Small intestine (tissue), 7 donors: ENCODE data around the gene TTLL6. TPM values are rescaled to one million over a fixed set of nuclear protein-coding genes. Genes with fewer than 3 reads are reported as not detected.

Experiments used
- DNase-seq, 2 donors: peaks; one replicate each; pipeline versions ENCODE4 v3.0.0 to v3.0.0-alpha.2; 2013
- FAIRE-seq: peaks from 2 replicates; lab custom pipeline; 2012; peaks lifted over from hg19 to GRCh38; lab: Jason Lieb, UNC
- H3K27ac ChIP-seq, 3 donors: one replicate each; pipeline ENCODE4 v1.5.1; 2013; ENCODE audit warnings: low read length in 2 of 3, mild to moderate bottlenecking in 2 of 3, control low read depth in 1 of 3, inconsistent platforms in 1 of 3, low read depth in 1 of 3, moderate library complexity in 1 of 3
- H3K27me3 ChIP-seq, 3 donors: one replicate each; pipeline ENCODE4 v1.6.1; 2013; ENCODE audit warnings: low read length in 3 of 3, inconsistent platforms in 1 of 3; ENCODE audit not compliant: control insufficient read depth in 3 of 3, insufficient read depth in 3 of 3
- H3K36me3 ChIP-seq, 3 donors: one replicate each; pipeline ENCODE4 v1.6.1; 2013; ENCODE audit warnings: low read length in 3 of 3, inconsistent platforms in 1 of 3, low read depth in 1 of 3, mild to moderate bottlenecking in 1 of 3, moderate library complexity in 1 of 3; ENCODE audit not compliant: control insufficient read depth in 3 of 3, insufficient read depth in 2 of 3
- H3K4me1 ChIP-seq, 3 donors: one replicate each; pipeline ENCODE4 v1.6.1; 2013; ENCODE audit warnings: low read length in 2 of 3, inconsistent platforms in 1 of 3, low read depth in 1 of 3, mild to moderate bottlenecking in 1 of 3, moderate library complexity in 1 of 3; ENCODE audit not compliant: control insufficient read depth in 3 of 3, insufficient read depth in 2 of 3
- H3K4me3 ChIP-seq, 3 donors: one replicate each; pipeline ENCODE4 v1.5.1; 2013; ENCODE audit warnings: low read length in 3 of 3, control low read depth in 1 of 3, inconsistent platforms in 1 of 3, low read depth in 1 of 3, mild to moderate bottlenecking in 1 of 3, moderate library complexity in 1 of 3
- H3K9me3 ChIP-seq, 2 donors: one replicate each; pipeline ENCODE4 v1.6.1; 2013; ENCODE audit warnings: low read depth in 1 of 2, low read length in 1 of 2; ENCODE audit not compliant: control insufficient read depth in 2 of 2, insufficient read depth in 1 of 2
- WGBS, 3 donors: extraction: QIAGEN DNeasy Blood & Tissue Kit; methylation state at CpG; one replicate each; pipeline ENCODE4 v1.1.7; 2013; 5-methylcytosine and 5-hydroxymethylcytosine counted together
- polyA plus RNA-seq, 4 donors: library from polyadenylated mRNA; stranded (reverse) in 3 of 4; unstranded in 1 of 4; fragments of 200-250 nt in 3 of 4; fragments of 120-200 nt in 1 of 4; gene quantifications; one replicate each; pipeline versions ENCODE4 v1.2.1 to v1.2.3, GENCODE V29; 2013
- donor health status: healthy with polysubstance abuse.
- donor health status: control.
- donor health status: control.
- donor health status: Bipolar disorder and iron deficiency.
- donor health status: healthy.

TTLL6 gene
- polyA plus RNA-seq, 4 donors = 1.6 to 4.2 (median 2.9) TPM

GRCh38 chr17:48723423-48724250 is 93.4 kb downstream of the TTLL6 start:
- FAIRE-seq (no peak), DNase-seq (peak in 1 of 2 donors; percentile 38)
- H3K4me3 ChIP-seq = peak overlapping the region; percentile 1 to 31 (median 3)
- no peaks in the 10 kb centered on the region for H3K36me3 ChIP-seq
- peaks cover 0 to 3% of the 10 kb centered on the region in 2 donors for H3K9me3 ChIP-seq
- peaks cover 2 to 18% (median 5%) of the 10 kb centered on the region in 3 donors for H3K4me1 ChIP-seq
- H3K27ac ChIP-seq = no peak overlapping the region
- 7 to 8% (median 8%) methylated on average over 42 of the region's 42 CpGs for WGBS, 3 donors
- peaks cover 0 to 100% (median 81%) of the 10 kb centered on the region in 3 donors for H3K27me3 ChIP-seq

DNA sequence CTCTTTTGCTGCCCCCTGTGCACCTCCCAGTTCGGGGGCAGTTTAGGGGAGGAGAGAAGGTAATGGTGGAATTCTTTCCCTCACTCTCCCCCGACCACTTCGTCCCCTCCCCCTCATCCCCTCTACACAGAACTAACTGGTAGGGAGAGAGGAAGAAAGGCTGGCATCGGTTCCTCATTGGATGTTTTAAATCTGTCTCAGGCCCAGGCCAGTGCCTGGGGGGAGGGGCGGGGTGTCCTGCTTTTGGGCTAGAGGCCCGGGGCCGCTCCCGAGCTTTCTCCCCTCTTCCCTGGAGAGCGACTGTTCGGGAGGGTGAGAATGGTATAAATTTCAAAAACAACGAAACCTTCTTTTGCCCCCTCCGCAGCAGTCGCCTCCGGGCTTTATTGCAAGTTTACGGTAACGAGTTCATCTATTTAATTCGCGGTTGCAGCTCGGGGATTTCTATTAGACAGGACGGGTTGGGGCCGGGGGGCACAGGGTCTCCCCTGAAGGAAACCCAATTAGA is 94.1 kb downstream of the TTLL6 start, which contains the start of gene PRAC2:
Gene PRAC2 (plus strand): TSS at position 271 of the 508 bp plus-strand sequence. CDS start 1,226 bp downstream, outside the sequence.
- peak within 1 kb of the TSS; percentile 3 to 48 (median 11) for H3K4me3 ChIP-seq
- FAIRE-seq (no peak), DNase-seq (peak in 1 of 2 donors; percentile 41)
- peaks cover 0 to 100% (median 81%) of the 10 kb centered on the region in 3 donors for H3K27me3 ChIP-seq
- WGBS, 3 donors = 1 to 6% (median 4%) methylated on average over 21 of the region's 21 CpGs
- peaks cover 0 to 3% of the 10 kb centered on the region in 2 donors for H3K9me3 ChIP-seq
- H3K4me1 ChIP-seq = peaks cover 2 to 18% (median 5%) of the 10 kb centered on the region in 3 donors
- no peaks in the 10 kb centered on the region for H3K36me3 ChIP-seq
- H3K27ac ChIP-seq = no peak within 1 kb of the TSS

GRCh38 chr17:48722201-48722907 is 94.7 kb downstream of the TTLL6 start, which contains the start of gene PRAC1:
Gene PRAC1, minus strand, starts transcription at chr17:48722518. Its CDS starts 126 bp downstream, at chr17:48722392.
- peaks cover 0 to 3% of the 10 kb centered on the region in 2 donors for H3K9me3 ChIP-seq
- WGBS, 3 donors = 9 to 12% (median 12%) methylated on average over 20 to 21 of the region's 21 CpGs
- peak within 1 kb of the TSS in 2 of 3 donors; percentile 11 to 48 for H3K4me3 ChIP-seq
- peaks cover 0 to 99% (median 77%) of the 10 kb centered on the region in 3 donors for H3K27me3 ChIP-seq
- H3K4me1 ChIP-seq = peaks cover 2 to 18% (median 5%) of the 10 kb centered on the region in 3 donors
- DNase-seq (peak in 1 of 2 donors; percentile 41), FAIRE-seq (no peak)
- H3K27ac ChIP-seq = no peak within 1 kb of the TSS
- no peaks in the 10 kb centered on the region for H3K36me3 ChIP-seq

DNA sequence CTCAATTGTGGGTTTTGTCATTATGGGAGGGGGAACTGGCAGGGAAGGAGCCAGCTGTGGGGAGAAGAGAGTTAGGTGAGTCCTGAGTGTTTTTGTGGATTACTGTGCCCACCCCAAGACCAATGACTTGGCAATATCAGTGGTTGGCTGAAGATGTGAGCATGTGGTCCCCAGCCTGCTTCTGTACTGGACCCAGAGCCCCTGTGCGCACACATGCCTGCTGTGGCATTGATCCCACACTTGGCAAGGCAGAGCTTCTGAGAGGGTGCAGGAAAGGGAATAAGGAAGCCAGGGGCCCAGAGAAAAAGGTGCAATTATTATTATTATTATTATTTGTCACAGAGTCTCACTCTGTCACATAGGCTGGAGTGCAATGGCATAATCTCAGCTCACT is 96.0 kb downstream of the TTLL6 start:
- FAIRE-seq (no peak), DNase-seq (no peak)
- Histone ChIP-seq H3K27me3 (peaks cover 0 to 96% (median 73%) of the 10 kb centered on the region in 3 donors), H3K4me1 (peaks cover 2 to 18% (median 5%) of the 10 kb centered on the region in 3 donors), H3K9me3 (peaks cover 0 to 3% of the 10 kb centered on the region in 2 donors), H3K4me3 (peak overlapping the region in 1 of 3 donors; percentile 9), H3K36me3 (no peaks in the 10 kb centered on the region), H3K27ac (no peak overlapping the region)
- 57 to 100% (median 83%) methylated on average over 1 of the region's 1 CpG for WGBS, 3 donors

DNA sequence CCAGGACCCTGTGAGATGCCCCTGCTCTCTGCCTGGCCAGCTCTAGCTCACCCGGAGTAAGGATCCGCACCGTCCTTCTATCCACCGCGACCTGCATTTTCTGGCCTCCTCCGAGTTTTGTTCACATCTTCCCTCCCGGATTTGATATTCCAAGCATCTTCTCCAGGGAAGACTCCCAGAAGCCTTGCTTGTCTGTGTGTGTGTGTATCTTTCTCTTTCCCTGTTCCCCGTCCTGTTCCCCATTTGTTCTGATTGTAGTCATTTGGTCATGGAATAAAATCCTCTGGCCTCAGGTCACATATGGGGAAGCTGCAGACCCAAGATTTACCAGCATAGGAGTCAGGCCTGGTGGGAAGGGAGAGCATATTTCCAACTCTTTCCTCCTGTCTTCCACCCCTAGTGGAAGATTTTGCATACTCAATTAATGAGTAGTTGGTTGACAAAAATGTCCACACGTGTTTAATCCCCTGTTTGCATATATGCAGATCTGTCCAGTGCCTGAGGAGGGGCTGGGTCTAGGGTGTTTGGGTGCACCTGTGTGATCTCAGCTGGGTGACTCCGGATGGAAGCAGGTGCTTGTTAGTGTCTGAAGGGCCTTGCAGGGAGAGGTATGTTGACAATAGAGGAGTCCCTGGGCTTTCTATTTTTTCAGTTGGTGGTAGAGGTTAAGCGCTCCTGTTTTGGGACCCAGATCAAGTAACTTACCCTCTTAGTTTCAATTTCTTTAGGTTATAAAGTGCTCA is 96.6 kb downstream of the TTLL6 start:
- peak in 1 of 2 donors; percentile 47 for DNase-seq
- peaks cover 0 to 3% of the 10 kb centered on the region in 2 donors for H3K9me3 ChIP-seq
- peak overlapping the region in 1 of 3 donors; percentile 34 for H3K4me3 ChIP-seq
- no peak for FAIRE-seq
- peaks cover 2 to 95% (median 67%) of the 10 kb centered on the region in 3 donors for H3K27me3 ChIP-seq
- no peak overlapping the region for H3K27ac ChIP-seq
- peaks cover 2 to 18% (median 5%) of the 10 kb centered on the region in 3 donors for H3K4me1 ChIP-seq
- WGBS, 3 donors = 16 to 19% (median 18%) methylated on average over 10 to 11 of the region's 11 CpGs
- no peaks in the 10 kb centered on the region for H3K36me3 ChIP-seq

GRCh38 chr17:48719642-48720265 is 97.3 kb downstream of the TTLL6 start:
- FAIRE-seq = no peak
- WGBS, 3 donors = 8 to 12% (median 9%) methylated on average over 36 to 37 of the region's 37 CpGs
- H3K27ac ChIP-seq = no peak overlapping the region

More at GRCh38 chr17:48719642-48720265, 97.3 kb downstream of the TTLL6 start:
- H3K36me3 ChIP-seq = no peaks in the 10 kb centered on the region
- H3K27me3 ChIP-seq = peaks cover 2 to 94% (median 64%) of the 10 kb centered on the region in 3 donors
- H3K4me3 ChIP-seq = peak overlapping the region in 1 of 3 donors; percentile 34
- H3K4me1 ChIP-seq = peaks cover under 1 to 11% (median 5%) of the 10 kb centered on the region in 3 donors
- H3K9me3 ChIP-seq = peaks cover 0 to 3% of the 10 kb centered on the region in 2 donors
- peak in 1 of 2 donors; percentile 52 for DNase-seq
